ENCODE results near the gene ATP1B3. TPM values are rescaled to one million over a fixed set of nuclear protein-coding genes. Genes with fewer than 3 reads are reported as not detected.

The ATP1B3 gene
- total and polyA plus RNA-seq, 10 of the 15 experiments (the other 5 are each of a cell fraction or from before 2014, with no cell fraction given) = 41.4 to 200 (median 94.0) TPM

DNA sequence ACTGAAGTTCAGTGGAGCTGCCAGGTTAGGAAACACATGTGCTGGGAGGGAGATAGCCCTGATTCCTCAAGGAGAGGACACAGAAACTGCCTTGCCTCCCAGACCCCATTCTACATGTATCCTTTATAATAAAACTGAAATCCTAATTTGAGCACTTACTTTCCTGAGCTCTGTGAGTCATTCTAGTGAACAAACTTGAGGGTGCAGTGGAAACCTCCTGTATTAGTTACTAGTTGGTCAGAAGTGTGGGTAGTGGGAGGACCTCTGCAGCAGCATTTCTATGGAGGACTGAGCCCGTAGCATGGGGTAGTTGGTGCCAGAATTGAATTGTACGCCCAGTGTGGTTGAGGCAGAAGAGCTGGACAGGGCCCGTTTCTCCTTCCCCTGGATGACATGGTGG, 23.9 kb downstream of the ATP1B3 start:
- Histone ChIP-seq H3K27ac (ENCODE audit: control insufficient read depth, insufficient read depth) (no peak overlapping the region), H3K27me3 (replicated peaks in 1 of 2; ENCODE audit: control insufficient read depth in 2 of 2, insufficient read depth in 2 of 2, low read length in 1 of 2) (no peaks in the 10 kb centered on the region), H3K79me2 (ENCODE audit: control insufficient read depth, insufficient read depth, low read length) (peaks cover 20% of the 10 kb centered on the region), H4K20me1 (ENCODE audit: control insufficient read depth, insufficient read depth) (no peaks in the 10 kb centered on the region), H3K4me3 (no peak overlapping the region), H3K9me3 (replicated peaks; ENCODE audit: control insufficient read depth, insufficient read depth, low read length) (peaks cover 10% of the 10 kb centered on the region; the same call in 2 of the 3 replicates), H2AFZ (ENCODE audit: control insufficient read depth, low read depth, low read length) (no peak overlapping the region), H3K36me3 (ENCODE audit: control insufficient read depth in 2 of 2, insufficient read depth in 2 of 2, low read length in 1 of 2) (peaks cover 1 to 2% of the 10 kb centered on the region in 2 experiments; a peak in 3 of 4 replicates), H3K4me2 (ENCODE audit: control insufficient read depth, insufficient read depth) (no peak overlapping the region), H3K9ac (ENCODE audit: control insufficient read depth, insufficient read depth, low read length) (no peak overlapping the region), H3K4me1 (ENCODE audit: control insufficient read depth, insufficient read depth, low read length) (no peaks in the 10 kb centered on the region)
- 97% methylated on average over 3 of the region's 3 CpGs for WGBS (ENCODE audit: insufficient coverage, insufficient replicate concordance, low lambda C conversion rate, missing lambda C conversion rate)
- ChIA-PET CTCF (no interaction called here), RAD21 (ENCODE audit: unreplicated experiment) (no interaction called here), SMC1A (ENCODE audit: uncharacterized antibody, unreplicated experiment) (interaction anchor here (1.1 kb wide), 1 partner anchor 82 kb away, joined by 3 read pairs; no protein-coding TSS in a partner anchor), POLR2A (no interaction called here)
- intact Hi-C loops (cut with micrococcal nuclease; ENCODE audit: unreplicated experiment) (no loop called here), in situ Hi-C loops (cut with MboI) (no loop called here)
- FAIRE-seq (no peak), ATAC-seq (no peak), DNase-seq (ENCODE audit: low read depth, low spot score) (no peak)
- TF ChIP-seq POLR2AphosphoS2 (IDR thresholded peaks at IDR 0.05; ENCODE audit: low read depth, low read length) (no peak), CBX5 (IDR thresholded peaks at IDR 0.05; ENCODE audit: low read depth) (0 out of 2 replicates have a peak, but pooled peaks have one; percentile 47), HDAC6 (IDR thresholded peaks at IDR 0.05; ENCODE audit: unreplicated experiment) (no peak)
- no TSS peak for BruUV-seq (replicated peaks)

DNA sequence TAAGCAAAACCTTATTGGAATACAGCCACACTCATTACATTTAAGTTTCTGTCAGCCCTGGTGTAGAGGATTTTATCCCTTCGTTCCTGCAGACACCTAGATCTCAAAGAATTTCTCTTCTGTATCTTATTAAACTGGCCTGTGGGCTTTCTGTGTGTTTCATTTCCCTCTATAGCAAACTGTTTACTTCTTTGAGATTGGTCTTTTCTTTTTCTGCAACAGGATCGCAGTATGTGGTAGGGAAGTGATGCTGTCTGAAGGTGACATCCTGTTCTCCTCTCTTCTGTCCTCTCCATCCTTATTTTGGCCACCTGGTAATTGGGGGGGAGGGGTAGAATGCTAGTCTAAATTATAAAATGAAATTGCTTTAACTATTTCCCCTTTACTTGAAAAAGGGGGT, 25.5 kb downstream of the ATP1B3 start:
- 0% methylated on average over 2 of the region's 2 CpGs for WGBS (ENCODE audit: insufficient coverage, insufficient replicate concordance, low lambda C conversion rate, missing lambda C conversion rate)
- Histone ChIP-seq H3K9me3 (replicated peaks; ENCODE audit: control insufficient read depth, insufficient read depth, low read length) (peaks cover 8% of the 10 kb centered on the region; the same call in 2 of the 3 replicates), H3K36me3 (ENCODE audit: control insufficient read depth in 2 of 2, insufficient read depth in 2 of 2, low read length in 1 of 2) (peaks cover 1 to 6% of the 10 kb centered on the region in 2 experiments; a peak in 3 of 4 replicates), H3K4me2 (ENCODE audit: control insufficient read depth, insufficient read depth) (peak overlapping the region; percentile 11; the same call in 1 of the 2 replicates), H3K27ac (ENCODE audit: control insufficient read depth, insufficient read depth) (no peak overlapping the region), H3K79me2 (ENCODE audit: control insufficient read depth, insufficient read depth, low read length) (peaks cover 16% of the 10 kb centered on the region), H3K27me3 (replicated peaks in 1 of 2; ENCODE audit: control insufficient read depth in 2 of 2, insufficient read depth in 2 of 2, low read length in 1 of 2) (no peaks in the 10 kb centered on the region), H3K4me3 (no peak overlapping the region), H4K20me1 (ENCODE audit: control insufficient read depth, insufficient read depth) (no peaks in the 10 kb centered on the region), H3K9ac (ENCODE audit: control insufficient read depth, insufficient read depth, low read length) (no peak overlapping the region), H3K4me1 (ENCODE audit: control insufficient read depth, insufficient read depth, low read length) (no peaks in the 10 kb centered on the region), H2AFZ (ENCODE audit: control insufficient read depth, low read depth, low read length) (no peak overlapping the region)
- no TSS peak for BruUV-seq (replicated peaks)
- ATAC-seq = peak; percentile 56
- POLR2A ChIA-PET = no interaction called here
- intact Hi-C loops (cut with micrococcal nuclease; ENCODE audit: unreplicated experiment) = no loop called here
- no peak for FAIRE-seq
- DNase-seq (ENCODE audit: low read depth, low spot score) = no peak
- CTCF ChIA-PET = interaction anchor here (0.9 kb wide), 1 partner anchor 11 kb away, joined by 3 read pairs; no protein-coding TSS in a partner anchor
- SMC1A ChIA-PET (ENCODE audit: uncharacterized antibody, unreplicated experiment) = no interaction called here
- RAD21 ChIA-PET (ENCODE audit: unreplicated experiment) = no interaction called here
- TF ChIP-seq, protein P1, sequence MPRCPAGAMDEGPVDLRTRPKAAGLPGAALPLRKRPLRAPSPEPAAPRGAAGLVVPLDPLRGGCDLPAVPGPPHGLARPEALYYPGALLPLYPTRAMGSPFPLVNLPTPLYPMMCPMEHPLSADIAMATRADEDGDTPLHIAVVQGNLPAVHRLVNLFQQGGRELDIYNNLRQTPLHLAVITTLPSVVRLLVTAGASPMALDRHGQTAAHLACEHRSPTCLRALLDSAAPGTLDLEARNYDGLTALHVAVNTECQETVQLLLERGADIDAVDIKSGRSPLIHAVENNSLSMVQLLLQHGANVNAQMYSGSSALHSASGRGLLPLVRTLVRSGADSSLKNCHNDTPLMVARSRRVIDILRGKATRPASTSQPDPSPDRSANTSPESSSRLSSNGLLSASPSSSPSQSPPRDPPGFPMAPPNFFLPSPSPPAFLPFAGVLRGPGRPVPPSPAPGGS (IDR thresholded peaks at IDR 0.05; ENCODE audit: borderline replicate concordance, insufficient read depth, low read depth, low read length, poor library complexity, severe bottlenecking) = no peak
- peak; percentile 30; the same call in 1 of the 2 replicates for TF ChIP-seq SPI1 (IDR thresholded peaks at IDR 0.05; ENCODE audit: borderline replicate concordance, insufficient read depth, low read depth, low read length)
- TF ChIP-seq RUNX3 (IDR thresholded peaks at IDR 0.05; ENCODE audit: low read length) = peak; percentile 17; the same call in 1 of the 2 replicates
- in situ Hi-C loops (cut with MboI) = no loop called here

Measured in GM12878 (cell line).